NCI-H82 treated with DMSO at 0.1 percent for 48 hours (cell line): ENCODE measurements around the gene SMPD3.

Experiments
- DNase-seq: peaks from one replicate; lab custom pipeline; 2025; ENCODE audit not compliant: unreplicated experiment; lab: John Stamatoyannopoulos, UW

SMPD3 gene

DNA sequence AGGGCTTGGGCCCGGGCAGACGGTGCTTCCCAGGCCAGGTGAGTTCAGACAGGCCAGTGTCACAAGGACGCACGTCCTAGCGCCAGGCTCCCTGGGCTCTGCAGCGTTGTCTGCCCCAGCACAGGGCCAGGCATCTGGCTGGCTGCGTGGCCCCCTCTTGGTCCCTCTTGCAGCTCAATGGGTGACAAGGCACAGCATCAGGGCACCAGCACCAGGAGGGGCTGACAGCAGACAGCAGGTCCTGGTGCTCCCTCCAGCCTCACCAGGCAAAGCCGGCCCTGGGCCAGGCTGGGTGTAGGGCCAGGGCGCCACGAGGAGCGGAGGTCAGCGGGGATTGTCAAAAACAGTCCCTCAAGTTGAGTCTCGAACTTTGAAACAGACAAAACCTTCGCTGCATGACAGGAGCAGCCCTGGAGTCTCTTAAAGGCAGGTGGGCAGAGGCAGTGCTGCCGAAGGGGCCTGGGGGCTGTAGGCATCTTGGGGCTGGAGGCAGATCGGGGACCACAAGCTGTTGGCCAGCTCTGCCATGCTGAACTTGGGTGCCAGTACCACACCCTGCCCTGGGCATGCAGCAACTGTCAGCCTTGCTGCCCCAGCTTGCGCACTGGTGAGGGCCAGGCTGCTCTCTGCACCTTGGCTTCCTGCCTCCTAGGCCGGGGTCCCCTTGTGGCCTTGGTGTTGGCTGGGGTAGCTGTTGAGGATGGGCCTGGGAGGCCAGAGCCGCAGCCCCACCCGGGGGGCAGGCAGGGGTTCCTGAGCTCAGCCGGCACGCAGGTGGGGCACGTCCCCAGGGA lies 88.7 kb downstream of the SMPD3 start:
- no peak for DNase-seq

DNA sequence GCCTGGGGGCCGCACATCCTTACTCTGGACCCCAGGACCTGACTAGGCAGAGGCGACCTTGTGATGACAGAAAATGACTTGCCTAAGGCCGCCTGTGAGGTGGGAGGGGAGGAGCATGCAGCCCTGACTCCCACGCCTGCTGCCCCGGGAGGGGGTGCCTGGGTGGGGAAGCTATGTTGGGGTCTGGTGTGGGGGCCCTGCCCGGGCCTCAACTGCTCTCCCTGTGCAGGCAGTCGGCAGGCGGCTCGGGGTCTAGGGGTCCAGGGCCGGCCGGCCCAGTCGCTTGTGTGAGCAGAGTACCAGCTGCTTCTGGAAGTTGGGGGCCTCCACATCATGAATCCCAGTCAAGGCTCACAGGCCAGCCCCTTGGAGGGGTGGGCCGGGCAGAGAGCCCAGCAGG lies 89.4 kb downstream of the SMPD3 start:
- no peak for DNase-seq

DNA sequence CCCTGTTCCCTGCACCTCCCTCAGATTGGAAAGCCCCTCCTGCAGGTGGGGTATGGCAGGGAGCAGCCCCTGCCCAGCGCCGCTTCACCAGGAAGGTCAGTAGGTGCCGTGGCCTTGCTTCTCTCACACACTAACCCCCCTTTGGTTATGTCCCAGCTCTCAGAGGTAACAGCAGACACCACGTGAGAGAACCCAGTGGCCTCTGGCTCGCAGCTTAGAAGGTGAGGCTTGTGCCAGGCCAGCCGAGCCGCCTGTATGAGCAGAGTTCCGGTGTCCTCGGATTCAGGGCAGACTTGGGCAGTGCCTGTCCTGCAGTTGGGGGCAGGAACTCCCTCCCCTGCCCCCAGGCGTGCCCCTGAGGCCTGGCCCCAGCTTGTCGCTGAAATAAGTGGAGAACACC lies 90.4 kb downstream of the SMPD3 start:
- no peak for DNase-seq

DNA sequence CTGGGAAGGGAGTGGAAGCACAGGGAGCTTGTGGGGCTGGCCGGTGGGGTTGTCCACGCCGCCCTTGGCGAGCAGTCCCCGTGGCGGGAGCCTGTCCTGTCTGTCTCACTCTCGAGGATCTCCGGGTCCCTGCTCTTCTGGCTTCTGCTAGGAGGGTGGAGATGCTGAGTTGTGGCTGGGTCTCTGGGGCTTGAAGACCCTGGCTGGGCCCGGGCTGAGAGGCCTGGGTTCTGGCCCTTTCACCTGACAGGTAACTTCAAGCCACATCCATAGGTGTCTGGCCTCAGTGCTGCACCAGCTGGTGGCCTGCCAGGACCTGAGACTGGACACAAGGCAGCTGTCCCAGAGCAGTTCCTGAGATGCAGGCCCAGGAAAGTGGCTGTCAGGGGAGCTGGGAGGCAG lies 90.8 kb downstream of the SMPD3 start:
- no peak for DNase-seq

DNA sequence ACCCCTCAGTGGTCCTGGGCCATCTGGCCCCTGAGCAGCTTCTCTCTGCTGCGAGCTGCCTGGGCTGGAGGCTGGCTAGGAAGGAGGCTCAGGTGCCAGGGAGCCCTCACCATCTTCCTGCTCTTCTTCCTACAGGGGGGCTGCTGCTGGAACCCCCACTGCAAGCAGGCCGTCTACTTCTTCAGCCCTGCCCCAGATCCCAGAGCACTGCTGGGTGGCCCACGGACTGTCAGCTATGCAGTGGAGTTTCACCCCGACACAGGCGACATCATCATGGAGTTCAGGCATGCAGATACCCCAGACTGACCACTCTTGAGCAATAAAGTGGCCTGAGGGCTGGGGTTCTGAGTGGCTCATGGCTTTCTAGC lies 91.4 kb downstream of the SMPD3 start:
- DNase-seq = no peak

DNA sequence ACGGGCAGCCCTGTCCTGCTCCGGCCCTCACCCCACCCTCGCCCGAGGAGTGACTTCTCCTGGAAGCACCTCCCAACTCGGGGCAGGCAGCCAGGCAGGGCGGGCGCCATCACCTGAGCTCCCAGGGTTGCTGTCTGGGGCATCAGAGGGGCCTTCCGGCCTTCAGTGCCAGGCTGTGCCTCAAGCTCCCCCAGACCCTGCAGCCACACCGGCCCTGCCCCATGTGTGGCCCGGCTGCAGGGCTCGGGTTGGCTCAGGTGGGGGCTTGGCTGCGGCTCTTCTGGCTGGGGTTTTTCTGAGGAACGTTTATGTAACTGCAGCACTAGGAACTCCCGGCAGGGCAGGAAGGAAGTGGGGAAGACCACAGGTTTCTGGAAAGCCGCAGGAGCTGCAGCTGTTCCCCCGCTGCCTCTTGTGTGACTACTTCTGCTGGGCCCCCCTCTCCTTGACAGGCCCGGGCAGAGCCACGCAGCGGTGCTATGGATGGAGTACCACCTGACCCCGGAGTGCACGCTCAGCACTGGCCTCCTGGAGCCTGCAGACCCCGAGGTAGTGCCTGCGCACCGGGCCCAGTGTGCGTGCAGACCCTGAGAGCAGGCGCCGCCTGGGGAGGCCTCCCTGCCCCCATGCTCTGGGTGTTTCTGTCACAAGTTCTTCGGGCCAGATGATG lies 91.9 kb downstream of the SMPD3 start:
- DNase-seq = no peak

DNA sequence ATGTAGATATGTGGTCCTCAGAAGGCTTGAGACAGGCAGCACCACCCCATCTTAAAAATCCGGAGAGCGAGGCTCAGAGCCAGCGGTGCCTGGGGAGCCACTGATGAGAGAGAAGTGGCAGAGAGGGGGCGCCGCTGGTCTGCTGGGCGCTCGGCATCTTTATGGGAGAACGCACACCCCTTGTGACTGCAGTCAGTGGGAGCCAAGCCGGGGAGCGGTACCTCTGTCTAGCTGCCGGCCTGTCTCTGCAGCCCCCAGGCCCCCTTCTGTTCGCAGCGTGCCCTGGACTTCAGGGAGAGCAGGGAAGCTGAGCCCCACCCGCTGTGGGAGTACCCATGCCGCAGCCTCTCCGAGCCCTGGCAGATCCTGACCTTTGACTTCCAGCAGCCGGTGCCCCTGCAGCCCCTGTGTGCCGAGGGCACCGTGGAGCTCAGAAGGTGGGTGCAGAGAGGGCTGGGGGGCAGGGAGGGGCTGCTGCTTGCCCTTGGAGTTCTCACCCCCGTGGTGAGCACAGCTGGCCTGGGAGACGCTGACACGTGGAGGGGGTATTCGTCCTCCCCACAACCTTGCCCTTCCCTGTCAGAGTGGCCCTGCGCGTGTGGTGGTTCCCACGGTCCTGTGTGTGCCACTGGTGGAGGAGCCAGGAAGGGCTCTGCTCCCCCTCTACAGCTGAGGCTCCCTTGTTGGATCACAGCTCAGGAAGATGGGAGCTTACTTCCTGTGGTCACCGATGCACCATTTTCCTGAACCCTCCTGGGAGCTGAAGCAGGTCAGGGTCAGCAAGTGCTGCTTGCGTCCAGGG lies 92.7 kb downstream of the SMPD3 start:
- DNase-seq = no peak

DNA sequence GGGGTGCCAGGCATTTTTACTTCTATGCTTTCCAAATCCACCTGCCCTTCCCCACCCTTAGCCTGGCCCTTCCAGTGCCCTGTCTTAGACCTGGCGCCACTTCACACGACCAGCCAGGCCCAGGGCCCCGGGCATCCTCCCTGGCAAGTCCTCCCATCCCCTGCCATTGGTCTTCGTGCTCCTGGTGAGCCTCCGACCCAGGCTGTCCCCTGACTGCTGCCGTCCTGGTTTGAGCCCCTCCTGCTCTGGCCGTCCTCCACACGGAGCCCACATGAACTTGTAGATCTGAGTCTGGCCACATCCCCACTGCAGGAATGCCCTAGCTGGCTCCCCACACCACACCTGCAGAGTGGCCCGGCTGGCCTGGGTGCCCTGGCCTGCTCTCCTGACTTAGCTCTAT lies 93.5 kb downstream of the SMPD3 start:
- DNase-seq = no peak

DNA sequence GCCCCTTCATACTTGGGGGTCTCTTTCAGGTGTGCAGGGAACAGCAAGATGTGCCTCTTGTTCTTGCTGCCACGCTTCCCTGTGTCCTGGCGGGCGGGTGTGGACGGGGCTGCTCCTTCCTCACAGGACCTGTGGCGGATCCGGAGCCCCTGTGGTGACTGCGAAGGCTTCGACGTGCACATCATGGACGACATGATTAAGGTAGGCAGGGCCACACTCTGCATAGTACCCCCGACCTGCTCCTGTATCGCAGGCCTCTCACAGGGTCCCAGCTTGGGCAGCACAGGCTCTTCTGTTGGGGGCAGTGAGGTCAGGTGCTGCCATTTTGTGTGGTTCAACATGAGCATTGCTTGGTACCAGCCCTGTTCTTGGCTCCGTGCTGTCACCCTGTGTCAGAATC lies 94.9 kb downstream of the SMPD3 start:
- DNase-seq = no peak

DNA sequence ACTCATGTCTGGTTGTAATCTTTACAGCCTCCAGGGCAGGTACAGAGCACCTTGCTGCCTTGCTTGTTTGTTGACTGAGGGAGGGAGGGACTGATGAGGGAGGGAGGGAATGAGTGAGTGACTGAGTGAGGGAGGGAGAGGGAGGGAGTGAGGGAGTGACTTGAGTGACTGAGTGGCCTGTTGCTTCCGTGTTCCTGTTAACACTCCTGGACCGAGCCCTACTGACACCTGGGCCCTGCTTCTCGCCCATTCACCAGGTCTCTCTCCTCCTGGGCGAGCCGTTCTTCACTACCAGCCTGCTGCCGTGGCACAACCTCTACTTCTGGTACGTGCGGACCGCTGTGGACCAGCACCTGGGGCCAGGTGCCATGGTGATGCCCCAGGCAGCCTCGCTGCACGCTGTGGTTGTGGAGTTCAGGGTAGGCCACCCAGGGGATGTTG lies 96.3 kb downstream of the SMPD3 start:
- DNase-seq = no peak

DNA sequence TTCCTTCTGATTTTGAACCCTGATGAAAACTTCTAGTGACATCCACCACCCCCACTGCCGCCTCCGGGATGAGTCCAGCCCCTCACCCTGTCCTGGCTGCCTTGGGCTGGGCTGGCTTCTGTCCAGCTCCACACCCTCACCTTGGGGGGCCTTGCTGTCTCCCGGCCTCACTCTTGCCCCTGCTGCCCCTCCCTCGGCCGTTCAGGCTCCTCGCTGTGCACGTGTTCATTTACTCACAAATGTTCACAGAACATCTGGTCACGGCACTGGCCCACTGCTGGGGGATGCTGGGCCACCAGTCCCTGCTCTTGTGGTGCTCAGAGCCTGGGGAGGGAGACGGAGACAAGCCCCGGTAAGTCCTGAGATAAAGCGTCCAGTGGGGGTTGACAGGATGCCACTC lies 96.8 kb downstream of the SMPD3 start:
- no peak for DNase-seq

DNA sequence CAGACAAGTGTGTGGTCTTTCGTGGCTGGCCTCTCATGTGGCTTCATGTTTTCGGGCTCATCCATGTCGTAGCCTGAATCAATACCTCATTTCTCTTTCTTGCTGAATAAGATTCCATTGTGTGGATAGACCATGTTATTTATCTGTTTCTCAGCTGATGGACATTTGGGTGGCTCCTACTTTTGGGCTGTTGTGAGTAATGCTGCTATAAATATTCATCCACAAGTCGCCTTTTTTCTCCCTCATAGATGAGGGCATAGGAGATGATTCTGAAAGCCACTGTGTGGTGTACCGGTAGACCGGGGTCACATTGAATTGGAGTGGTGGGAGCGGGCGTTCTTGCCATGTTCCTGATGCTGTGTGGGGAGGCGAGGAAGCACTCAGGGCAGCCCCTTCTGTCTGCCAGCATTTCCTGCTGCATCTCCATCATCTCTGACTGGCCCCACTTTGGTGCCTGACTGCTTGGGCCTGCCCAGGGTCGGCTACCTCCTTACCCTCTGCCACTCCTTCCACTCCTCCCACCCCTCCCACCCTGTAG lies 97.4 kb downstream of the SMPD3 start:
- DNase-seq = no peak

DNA sequence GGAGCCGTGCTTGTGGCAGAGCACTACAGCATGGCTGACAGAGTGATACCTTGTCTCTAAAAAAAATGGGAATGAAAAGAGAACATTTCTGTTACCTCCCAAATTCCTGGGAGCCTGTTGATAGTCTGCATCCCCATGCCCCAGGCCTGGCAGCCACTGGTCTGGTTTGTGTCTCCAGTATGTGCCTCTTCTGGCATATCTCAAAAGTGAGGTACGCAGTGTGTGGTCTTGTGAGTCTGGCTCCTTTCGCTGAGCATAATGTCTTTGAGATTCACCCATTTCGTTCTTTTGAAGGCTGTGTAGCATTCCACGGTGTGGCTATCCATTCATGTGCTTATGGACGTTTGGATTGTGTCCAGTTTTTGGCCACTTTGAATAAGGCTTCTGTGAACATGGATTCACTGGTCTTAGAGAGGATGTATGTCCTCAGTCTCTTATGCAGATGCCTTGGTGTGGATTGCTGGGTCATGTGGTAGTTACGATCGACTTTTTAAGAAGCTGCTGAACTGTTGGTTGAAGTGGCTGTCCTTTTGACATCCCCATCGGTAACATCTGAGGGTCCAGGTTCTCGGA lies 98.4 kb downstream of the SMPD3 start:
- DNase-seq = no peak

DNA sequence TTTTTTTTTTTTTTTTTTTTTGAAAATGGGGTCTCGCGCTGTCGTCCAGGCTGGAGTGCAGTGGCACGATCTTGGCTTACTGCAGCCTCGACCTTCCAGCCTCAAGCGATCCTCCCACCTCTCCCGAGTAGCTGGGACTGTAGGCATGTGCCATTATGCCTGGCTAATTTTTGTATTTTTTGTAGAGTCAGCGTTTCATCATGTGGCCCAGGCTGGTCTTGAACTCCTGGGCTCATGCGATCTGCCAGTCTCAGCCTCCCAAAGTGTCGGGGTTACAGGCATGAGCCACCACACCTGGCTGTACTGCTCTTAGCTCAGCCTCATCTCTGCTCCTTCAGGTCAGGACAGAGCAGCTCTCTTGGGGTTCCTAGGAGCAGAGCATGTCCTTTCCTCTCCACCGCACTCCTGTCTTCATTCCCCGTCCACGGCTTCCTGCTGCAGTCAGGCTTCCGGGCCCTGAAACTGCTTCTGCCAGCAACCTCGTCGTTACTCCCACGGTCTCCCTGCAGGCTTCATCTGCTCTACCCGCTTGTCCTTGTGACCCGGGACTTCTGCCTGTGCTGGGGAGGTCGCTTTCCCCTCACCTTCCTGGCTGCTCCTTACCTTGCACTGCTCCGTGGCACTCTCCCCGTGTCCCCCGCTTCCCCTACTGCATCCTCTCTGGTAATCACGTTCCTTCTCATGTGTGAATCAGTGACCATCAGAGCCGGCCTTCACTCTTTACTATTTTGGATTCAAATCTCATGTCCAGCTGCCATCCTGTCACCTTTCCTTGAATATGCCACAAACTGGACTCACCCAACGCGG lies 99.5 kb downstream of the SMPD3 start:
- DNase-seq = no peak

DNA sequence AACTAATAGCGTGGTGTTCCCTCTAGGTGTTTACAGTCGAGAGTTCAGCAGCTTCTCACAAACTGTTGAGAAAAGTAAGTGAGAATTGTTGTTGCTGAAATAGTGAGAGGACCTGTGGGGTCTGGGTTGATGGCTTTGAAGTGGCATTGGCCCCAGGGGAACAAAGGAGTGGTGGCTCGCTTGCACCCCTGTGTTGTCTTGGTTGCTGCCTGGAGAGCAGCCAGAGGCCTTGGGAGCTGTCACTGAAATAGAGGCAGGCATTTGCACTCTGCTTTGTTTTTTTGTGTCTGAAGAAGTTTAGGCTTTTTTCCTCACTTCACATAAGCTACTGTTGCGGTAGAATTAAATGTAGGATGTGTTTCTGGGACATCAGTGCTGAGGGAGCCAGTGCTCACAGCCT lies 100.7 kb downstream of the SMPD3 start:
- no peak for DNase-seq

DNA sequence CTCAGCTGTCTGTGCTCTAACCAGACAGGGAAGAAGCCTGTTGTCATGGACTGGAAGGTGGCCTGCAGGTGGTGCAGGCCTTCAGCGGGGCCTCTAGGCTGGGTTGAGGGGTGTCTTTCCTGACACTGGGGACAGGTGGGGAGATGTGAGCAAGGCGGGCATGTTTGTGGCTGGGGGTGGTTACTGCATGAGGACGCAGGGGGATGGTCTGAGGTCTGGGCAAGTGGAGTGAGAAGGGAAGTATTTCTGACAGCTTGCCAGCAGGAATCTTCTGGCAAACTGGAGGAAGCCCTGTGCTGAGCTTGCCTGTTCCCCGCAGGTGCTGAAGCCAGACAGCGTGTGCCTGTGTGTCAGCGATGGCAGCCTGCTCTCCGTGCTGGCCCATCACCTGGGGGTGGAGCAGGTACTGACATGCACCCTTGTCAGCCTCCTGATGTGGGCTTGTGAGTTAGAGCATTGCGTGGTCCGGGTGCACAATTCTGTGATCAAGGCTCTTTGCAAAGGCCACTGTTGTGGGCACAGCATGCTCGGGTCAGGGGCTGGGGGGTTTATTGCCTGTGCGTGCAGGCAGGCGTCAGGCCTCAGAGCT lies 101.3 kb downstream of the SMPD3 start:
- no peak for DNase-seq

DNA sequence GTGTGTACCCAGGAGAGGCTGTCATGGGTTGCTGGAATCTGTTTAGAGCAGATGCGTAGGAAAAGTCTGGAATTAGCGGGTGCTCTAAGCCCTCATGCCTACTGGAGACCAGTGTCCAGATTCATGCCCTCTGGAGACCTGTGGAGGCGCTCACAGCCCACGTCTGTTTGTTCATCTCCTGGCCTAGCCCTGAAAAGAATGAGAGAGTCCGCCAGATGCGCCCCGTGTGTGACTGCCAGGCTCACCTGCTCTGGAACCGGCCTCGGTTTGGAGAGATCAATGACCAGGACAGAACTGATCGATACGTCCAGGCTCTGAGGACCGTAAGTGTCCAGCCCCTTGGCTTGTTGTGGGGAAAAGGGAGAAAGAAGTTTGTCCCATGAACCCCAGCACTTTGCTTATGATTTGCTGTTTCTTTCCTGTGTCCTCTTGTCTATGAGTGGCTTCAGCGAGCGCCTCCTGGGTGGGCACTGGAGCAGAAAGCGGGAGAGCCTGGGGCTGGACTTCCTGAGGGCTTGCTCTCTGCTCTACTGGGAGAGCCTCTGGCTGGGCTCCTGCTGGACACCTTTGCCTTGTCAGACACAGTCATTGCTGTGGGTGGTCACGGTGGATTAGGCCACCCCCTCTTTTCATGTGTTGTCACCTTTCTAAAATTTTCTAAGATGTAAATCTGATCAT lies 102.2 kb downstream of the SMPD3 start:
- DNase-seq = no peak

DNA sequence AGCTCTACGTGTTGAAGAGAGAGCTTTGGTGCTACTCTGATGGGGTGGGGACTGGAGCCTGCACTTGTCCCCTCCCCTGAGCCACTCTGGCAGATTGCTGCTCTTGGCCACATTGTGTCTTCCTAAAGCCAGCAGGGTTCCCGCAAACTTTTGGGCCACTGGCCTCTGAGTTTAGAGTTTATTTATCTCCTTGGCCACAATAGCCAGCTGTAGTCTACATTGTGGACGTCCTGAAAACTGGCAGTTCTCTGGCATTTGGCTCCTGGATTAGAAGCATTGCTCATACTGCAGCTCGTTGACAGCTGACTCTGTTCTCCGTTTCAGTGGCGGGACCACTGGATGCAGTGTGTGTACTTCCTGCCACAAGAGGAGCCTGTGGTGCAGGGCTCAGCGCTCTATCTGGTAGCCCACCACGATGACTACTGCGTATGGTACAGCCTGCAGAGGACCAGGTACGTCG lies 102.9 kb downstream of the SMPD3 start:
- DNase-seq = no peak

DNA sequence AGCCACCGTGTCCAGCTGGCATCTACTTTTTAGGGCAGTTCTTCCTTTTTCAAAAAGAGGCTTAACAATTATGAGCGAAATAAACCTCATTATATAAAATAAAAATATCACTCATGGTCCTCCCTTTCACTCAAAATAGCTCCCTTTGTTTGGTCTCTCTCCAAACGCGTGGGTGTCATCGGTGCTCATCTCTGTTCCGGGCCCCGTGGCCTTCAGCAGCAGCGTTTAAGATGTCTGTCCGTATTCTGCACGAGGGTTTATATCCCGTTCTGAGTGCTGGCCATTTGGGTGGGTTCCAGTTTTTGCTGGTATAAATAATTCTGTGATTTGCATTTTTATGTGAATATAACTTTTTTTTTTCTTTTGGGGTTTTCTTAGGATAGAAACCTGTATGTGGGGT lies 104.1 kb downstream of the SMPD3 start:
- DNase-seq = no peak

DNA sequence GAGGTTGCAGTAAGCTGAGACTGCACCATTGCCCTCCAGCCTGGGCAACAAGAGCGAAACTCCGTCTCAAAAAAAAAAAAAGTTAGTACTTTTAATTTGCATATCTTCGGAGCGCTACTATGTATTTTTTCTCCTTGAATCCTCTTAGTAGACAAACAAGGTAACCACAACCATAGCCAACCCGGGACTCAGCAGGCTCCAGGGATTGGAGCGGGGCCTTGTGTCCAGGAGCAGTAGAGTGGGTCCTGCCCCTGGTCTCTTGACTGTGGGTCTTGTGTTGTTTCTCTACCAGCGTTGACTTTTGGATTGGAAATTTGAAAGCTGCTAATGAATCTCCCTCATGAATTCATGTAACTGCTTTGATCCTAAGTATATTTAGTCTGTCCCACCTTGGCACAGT lies 105.2 kb downstream of the SMPD3 start:
- no peak for DNase-seq
